HUES64 (cell line): ENCODE measurements around the gene GRIN2C.

ENCODE experiments used
- H3K27ac ChIP-seq: 2 replicates; pipeline ENCODE4 v1.7.0; 2013; ENCODE audit warnings: low read depth, low read length, inconsistent platforms
- H3K27me3 ChIP-seq: 2 replicates; pipeline ENCODE4 v1.6.1; 2013; ENCODE audit warnings: mild to moderate bottlenecking, low read length; ENCODE audit not compliant: insufficient read depth
- H3K36me3 ChIP-seq: 2 replicates; pipeline ENCODE4 v1.6.1; 2013; ENCODE audit warnings: mild to moderate bottlenecking, low read length; ENCODE audit not compliant: insufficient read depth
- H3K4me1 ChIP-seq: 2 replicates; pipeline ENCODE4 v1.6.1; 2013; ENCODE audit warnings: mild to moderate bottlenecking, low read length, moderate library complexity; ENCODE audit not compliant: insufficient read depth
- H3K4me3 ChIP-seq: 2 replicates; pipeline ENCODE4 v1.5.1; 2013; ENCODE audit warnings: mild to moderate bottlenecking, low read length, moderate library complexity
- H3K9ac ChIP-seq: 2 replicates; pipeline ENCODE4 v1.6.1; 2013; ENCODE audit warnings: mild to moderate bottlenecking, low read depth, low read length
- H3K9me3 ChIP-seq: 2 replicates; pipeline ENCODE4 v1.6.1; 2013; ENCODE audit warnings: low read depth, low read length; ENCODE audit not compliant: insufficient read depth
- WGBS: fragments of 150-250, 120-280 bp; methylation state at CpG from one replicate; pipeline ENCODE4 v1.1.7; 2013; ENCODE audit warnings: missing lambda C conversion rate; 5-methylcytosine and 5-hydroxymethylcytosine counted together

GRIN2C gene

GRCh38 chr17:74825952-74826719 is 33.5 kb downstream of the GRIN2C start:
- no peak overlapping the region for H3K4me3 ChIP-seq
- H3K4me1 ChIP-seq: no peaks in the 10 kb centered on the region
- 92% methylated on average over 9 of the region's 9 CpGs for WGBS
- no peaks in the 10 kb centered on the region for H3K27me3 ChIP-seq
- no peaks in the 10 kb centered on the region for H3K36me3 ChIP-seq
- H3K9ac ChIP-seq: no peak overlapping the region
- no peak overlapping the region for H3K27ac ChIP-seq
- H3K9me3 ChIP-seq: no peaks in the 10 kb centered on the region

DNA sequence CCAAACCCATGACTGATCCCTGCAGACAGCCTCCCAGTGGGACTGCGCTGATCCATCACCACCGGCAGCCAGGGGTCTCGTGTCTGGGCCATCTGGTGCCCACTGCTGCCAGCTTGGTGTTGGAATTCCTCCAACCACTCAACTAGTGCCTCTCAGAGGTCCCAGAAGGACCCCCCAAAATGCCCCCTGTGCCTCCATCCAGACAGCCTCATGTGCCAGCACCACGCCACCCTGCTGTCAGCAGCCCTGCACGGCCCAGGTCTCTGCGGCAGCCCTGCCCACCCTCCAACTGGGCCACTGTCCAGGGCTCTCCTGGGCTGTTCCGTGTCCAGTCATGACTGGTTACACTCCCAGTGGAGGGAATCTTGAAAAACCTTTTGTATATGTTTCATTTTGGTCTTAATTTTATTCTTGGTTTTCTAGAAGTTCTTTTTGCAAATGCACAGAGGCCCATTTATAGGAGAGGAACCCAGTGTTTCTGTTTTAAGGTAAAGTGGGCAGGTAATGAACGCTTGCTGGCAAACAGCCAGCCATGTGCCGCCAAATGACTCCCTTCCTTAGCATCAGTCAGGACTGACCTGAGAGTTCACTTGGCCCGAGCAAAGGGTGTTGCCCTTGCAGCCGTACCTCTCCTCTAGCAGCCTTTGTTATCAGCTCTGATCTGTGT is 34.6 kb downstream of the GRIN2C start:
- H3K9me3 ChIP-seq: no peaks in the 10 kb centered on the region
- no peak overlapping the region for H3K27ac ChIP-seq
- no peaks in the 10 kb centered on the region for H3K36me3 ChIP-seq
- no peak overlapping the region for H3K4me3 ChIP-seq
- 94% methylated on average over 11 of the region's 11 CpGs for WGBS
- no peaks in the 10 kb centered on the region for H3K27me3 ChIP-seq
- no peaks in the 10 kb centered on the region for H3K4me1 ChIP-seq
- no peak overlapping the region for H3K9ac ChIP-seq

- no peaks in the 10 kb centered on the region for H3K9me3 ChIP-seq
- no peak overlapping the region for H3K9ac ChIP-seq
- no peak overlapping the region for H3K27ac ChIP-seq
- H3K4me1 ChIP-seq: no peaks in the 10 kb centered on the region
- WGBS: 92% methylated on average over 12 of the region's 12 CpGs
- no peak overlapping the region for H3K4me3 ChIP-seq
- H3K27me3 ChIP-seq: no peaks in the 10 kb centered on the region
- H3K36me3 ChIP-seq: 0 out of 2 replicates have a peak, but pooled peaks cover 3% of the 10 kb centered on the region
Observed at GRCh38 chr17:74822939-74823367, 36.7 kb downstream of the GRIN2C start.

DNA sequence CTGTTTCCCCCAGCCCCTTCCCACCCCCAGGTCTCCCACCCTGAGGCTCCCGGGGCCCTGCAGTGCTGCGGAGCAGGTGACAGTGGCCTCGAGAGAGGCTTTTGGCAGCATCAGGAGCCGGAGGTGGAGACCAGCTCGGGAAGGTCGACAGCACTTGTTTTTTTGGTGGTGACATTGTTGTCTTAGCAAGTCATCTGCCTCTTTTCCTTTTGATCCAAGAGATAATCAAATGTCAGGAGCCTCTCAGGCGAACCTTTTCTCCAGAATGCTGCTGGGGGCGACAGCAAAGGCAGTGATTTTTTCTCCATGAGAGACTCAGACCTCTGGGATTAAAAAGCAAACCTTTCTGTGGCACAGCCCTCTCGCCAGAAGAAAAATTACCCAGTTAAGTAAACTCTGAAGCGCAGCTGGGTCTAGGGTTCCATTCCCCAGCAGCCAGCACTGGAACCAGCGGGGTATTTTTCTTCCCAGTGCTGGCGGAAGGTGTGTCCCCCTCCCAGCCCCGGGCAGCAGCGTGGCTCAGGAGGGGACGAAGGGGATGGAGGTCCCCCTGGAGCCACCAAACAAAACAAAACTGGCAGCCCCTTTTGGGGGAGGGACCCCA is 37.2 kb downstream of the GRIN2C start:
- WGBS: 91% methylated on average over 15 of the region's 15 CpGs
- no peak overlapping the region for H3K9ac ChIP-seq
- H3K4me1 ChIP-seq: no peaks in the 10 kb centered on the region
- H3K9me3 ChIP-seq: no peaks in the 10 kb centered on the region
- H3K4me3 ChIP-seq: no peak overlapping the region
- no peak overlapping the region for H3K27ac ChIP-seq
- 0 out of 2 replicates have a peak, but pooled peaks cover 4% of the 10 kb centered on the region for H3K36me3 ChIP-seq
- H3K27me3 ChIP-seq: no peaks in the 10 kb centered on the region

GRCh38 chr17:74821655-74822334 is 37.9 kb downstream of the GRIN2C start:
- 0 out of 2 replicates have a peak, but pooled peaks cover 7% of the 10 kb centered on the region for H3K36me3 ChIP-seq
- no peaks in the 10 kb centered on the region for H3K27me3 ChIP-seq
- no peak overlapping the region for H3K4me3 ChIP-seq
- no peak overlapping the region for H3K9ac ChIP-seq
- H3K9me3 ChIP-seq: no peaks in the 10 kb centered on the region
- no peaks in the 10 kb centered on the region for H3K4me1 ChIP-seq
- 91% methylated on average over 13 of the region's 13 CpGs for WGBS
- no peak overlapping the region for H3K27ac ChIP-seq

DNA sequence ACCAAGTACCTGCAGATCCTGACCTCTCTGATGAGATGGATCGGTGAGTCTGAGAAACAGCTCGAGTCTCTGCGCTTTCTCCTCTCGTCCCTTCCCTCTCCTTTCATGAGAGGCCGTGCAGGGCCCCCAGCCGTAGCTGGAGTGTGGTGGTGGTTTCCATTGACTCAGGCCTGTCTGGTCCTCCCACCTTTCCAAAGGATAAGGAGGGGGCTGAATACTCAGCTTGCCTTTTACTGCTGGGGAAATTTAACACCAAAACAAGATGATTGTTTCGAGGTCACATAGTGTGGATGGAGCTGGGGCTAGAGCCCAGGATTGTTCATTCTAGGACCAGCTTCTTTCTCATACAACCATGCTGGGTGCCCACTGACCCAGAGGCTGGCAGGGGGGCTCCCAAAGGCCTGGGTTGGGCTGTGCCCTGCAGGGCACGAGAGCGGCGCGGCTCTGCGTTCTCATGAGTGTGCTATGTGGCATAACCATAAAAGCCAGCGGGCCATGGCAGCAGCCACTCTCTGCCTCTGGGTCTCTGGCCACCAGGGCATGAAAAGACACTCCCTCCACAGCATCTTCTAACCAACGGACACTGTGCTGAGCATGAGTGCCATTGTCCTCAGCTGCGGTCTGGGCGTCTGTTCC is 39.8 kb downstream of the GRIN2C start:
- no peaks in the 10 kb centered on the region for H3K27me3 ChIP-seq
- WGBS: 95% methylated on average over 14 of the region's 16 CpGs
- H3K9ac ChIP-seq: no peak overlapping the region
- no peak overlapping the region for H3K4me3 ChIP-seq
- H3K36me3 ChIP-seq: 0 out of 2 replicates have a peak, but pooled peaks cover 7% of the 10 kb centered on the region
- no peaks in the 10 kb centered on the region for H3K9me3 ChIP-seq
- H3K4me1 ChIP-seq: no peaks in the 10 kb centered on the region
- H3K27ac ChIP-seq: no peak overlapping the region

GRCh38 chr17:74818291-74818938 is 41.3 kb downstream of the GRIN2C start:
- Histone ChIP-seq H3K27ac (no peak overlapping the region), H3K4me1 (no peaks in the 10 kb centered on the region), H3K9me3 (no peaks in the 10 kb centered on the region), H3K27me3 (no peaks in the 10 kb centered on the region), H3K9ac (no peak overlapping the region; the same call in 1 of the 2 replicates), H3K36me3 (0 out of 2 replicates have a peak, but pooled peaks cover 7% of the 10 kb centered on the region), H3K4me3 (no peak overlapping the region)
- WGBS: 93% methylated on average over 16 of the region's 16 CpGs

GRCh38 chr17:74816905-74817620 is 42.6 kb downstream of the GRIN2C start:
- Histone ChIP-seq H3K9ac (no peak overlapping the region), H3K4me3 (no peak overlapping the region), H3K9me3 (no peaks in the 10 kb centered on the region), H3K4me1 (peaks cover under 1% of the 10 kb centered on the region; the same call in 1 of the 2 replicates), H3K27me3 (no peaks in the 10 kb centered on the region), H3K36me3 (0 out of 2 replicates have a peak, but pooled peaks cover 7% of the 10 kb centered on the region), H3K27ac (no peak overlapping the region)
- 90% methylated on average over 18 of the region's 18 CpGs for WGBS

GRCh38 chr17:74815550-74816370 is 43.9 kb downstream of the GRIN2C start:
- Histone ChIP-seq H3K9me3 (no peaks in the 10 kb centered on the region), H3K4me1 (peaks cover 3% of the 10 kb centered on the region; the same call in 1 of the 2 replicates), H3K27me3 (no peaks in the 10 kb centered on the region), H3K27ac (no peak overlapping the region), H3K36me3 (0 out of 2 replicates have a peak, but pooled peaks cover 7% of the 10 kb centered on the region), H3K9ac (no peak overlapping the region), H3K4me3 (no peak overlapping the region)
- 84% methylated on average over 15 of the region's 15 CpGs for WGBS
